Kidney (tissue), 14 donors: ENCODE results near the gene C11orf42. TPM values are rescaled to one million over a fixed set of nuclear protein-coding genes. Genes with fewer than 3 reads are reported as not detected.
A peak's percentile ranks its signal among the peaks of the same experiment; 100 is the strongest.

Experiments
- DNase-seq, 5 donors: peaks; one replicate each; pipeline ENCODE4 v3.0.0-alpha.2; 2013 to 2020
- FAIRE-seq: peaks from 2 replicates; lab custom pipeline; 2012; peaks lifted over from hg19 to GRCh38; lab: Jason Lieb, UNC
- H3K27ac ChIP-seq, 2 donors: one replicate each; pipeline ENCODE4 v1.7.0; 2013; ENCODE audit warnings: low read depth in 2 of 2, low read length in 2 of 2, inconsistent platforms in 1 of 2
- H3K27me3 ChIP-seq: one replicate; pipeline ENCODE4 v1.7.1; 2013; ENCODE audit warnings: low read length, inconsistent platforms; ENCODE audit not compliant: control insufficient read depth, insufficient read depth
- H3K36me3 ChIP-seq, 3 donors: one replicate each; pipeline versions ENCODE4 v1.7.0 to v1.7.1; 2013; ENCODE audit warnings: low read length in 3 of 3, control low read depth in 1 of 3, inconsistent platforms in 1 of 3; ENCODE audit not compliant: insufficient read depth in 3 of 3, control insufficient read depth in 2 of 3
- H3K4me1 ChIP-seq, 3 donors: one replicate each; pipeline versions ENCODE4 v1.7.0 to v1.7.1; 2013; ENCODE audit warnings: low read length in 3 of 3, inconsistent platforms in 1 of 3, low read depth in 1 of 3; ENCODE audit not compliant: control insufficient read depth in 2 of 3, insufficient read depth in 2 of 3
- H3K4me3 ChIP-seq, 3 donors: one replicate each; pipeline versions ENCODE4 v1.7.0 to v1.8.1; 2013; ENCODE audit warnings: low read length in 3 of 3, control low read depth in 1 of 3, inconsistent platforms in 1 of 3
- H3K9ac ChIP-seq, 3 donors: one replicate each; pipeline versions ENCODE4 v1.7.0 to v1.7.1; 2013; ENCODE audit warnings: low read length in 3 of 3, control low read depth in 1 of 3, inconsistent platforms in 1 of 3
- H3K9me3 ChIP-seq, 3 donors: one replicate each; pipeline versions ENCODE4 v1.7.0 to v1.7.1; 2013; ENCODE audit warnings: low read length in 3 of 3, control low read depth in 1 of 3, inconsistent platforms in 1 of 3; ENCODE audit not compliant: control insufficient read depth in 2 of 3, insufficient read depth in 1 of 3
- intact Hi-C: fragments of 100-400 bp; cut with DNase I; formaldehyde crosslinking; loops from one replicate; pipeline ENCODE4 v1.11.1; 2022
- polyA plus RNA-seq: library from polyadenylated mRNA; stranded (reverse); fragments of 350-450 nt; fragmentation: Illumina TruSeq; extraction: RNeasy Lipid Tissue Mini Kit (QIAGEN cat#74804); gene quantifications from one replicate; pipeline ENCODE4 v1.2.3, GENCODE V29; 2014; ENCODE audit warnings: low read depth, low replicate concordance; ENCODE audit not compliant: insufficient read depth
- total RNA-seq: library from RNA; stranded (reverse); fragmentation: NEBNext Ultra II Directional; extraction: Animal tissue kit (Norgen Biotek cat#: 25700); gene quantifications from one replicate; pipeline ENCODE4 v1.2.1, GENCODE V29; 2021
- TF ChIP-seq, protein P1 (sequence below): IDR thresholded peaks from 3 replicates; pipeline ENCODE4 v1.5.1; 2012; ENCODE audit warnings: mild to moderate bottlenecking, moderate library complexity, borderline replicate concordance; ENCODE audit not compliant: insufficient read depth; ENCODE audit errors: extremely low read depth
- donor health status: control.
- donor health status: control.
- donor health status: control.
- donor health status: control.
- donor health status: control.
- donor health status: DM: yes; HTN: yes; CAD: no.
- donor health status: Normal renal cell carcinoma (clear cell type).

Gene C11orf42
- total and polyA plus RNA-seq, 2 donors from 2014 or later = not detected

DNA sequence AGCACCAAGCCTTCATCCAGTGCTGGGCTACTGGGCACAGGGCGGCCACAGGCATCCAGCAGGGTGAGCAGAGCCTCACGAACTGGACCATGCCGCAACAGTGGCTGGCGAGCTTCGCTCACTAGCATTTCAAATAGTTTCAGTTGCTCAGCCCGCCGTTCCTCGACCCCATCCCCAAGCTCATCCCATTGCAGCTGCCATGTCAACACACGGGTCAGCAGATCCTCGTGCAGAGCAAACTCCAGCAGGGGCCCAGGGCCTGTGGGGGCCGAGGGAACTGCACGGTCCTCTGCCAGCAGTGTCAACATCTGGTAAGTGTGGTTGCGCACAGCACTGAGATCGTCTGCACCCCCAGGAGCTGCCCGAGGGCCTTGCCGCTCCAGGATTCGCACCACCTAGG is 18.5 kb downstream of the C11orf42 start:
- H3K27ac ChIP-seq = no peak overlapping the region
- peaks cover 0 to 13% (median 0%) of the 10 kb centered on the region in 3 donors for H3K4me1 ChIP-seq
- TF ChIP-seq, protein P1, sequence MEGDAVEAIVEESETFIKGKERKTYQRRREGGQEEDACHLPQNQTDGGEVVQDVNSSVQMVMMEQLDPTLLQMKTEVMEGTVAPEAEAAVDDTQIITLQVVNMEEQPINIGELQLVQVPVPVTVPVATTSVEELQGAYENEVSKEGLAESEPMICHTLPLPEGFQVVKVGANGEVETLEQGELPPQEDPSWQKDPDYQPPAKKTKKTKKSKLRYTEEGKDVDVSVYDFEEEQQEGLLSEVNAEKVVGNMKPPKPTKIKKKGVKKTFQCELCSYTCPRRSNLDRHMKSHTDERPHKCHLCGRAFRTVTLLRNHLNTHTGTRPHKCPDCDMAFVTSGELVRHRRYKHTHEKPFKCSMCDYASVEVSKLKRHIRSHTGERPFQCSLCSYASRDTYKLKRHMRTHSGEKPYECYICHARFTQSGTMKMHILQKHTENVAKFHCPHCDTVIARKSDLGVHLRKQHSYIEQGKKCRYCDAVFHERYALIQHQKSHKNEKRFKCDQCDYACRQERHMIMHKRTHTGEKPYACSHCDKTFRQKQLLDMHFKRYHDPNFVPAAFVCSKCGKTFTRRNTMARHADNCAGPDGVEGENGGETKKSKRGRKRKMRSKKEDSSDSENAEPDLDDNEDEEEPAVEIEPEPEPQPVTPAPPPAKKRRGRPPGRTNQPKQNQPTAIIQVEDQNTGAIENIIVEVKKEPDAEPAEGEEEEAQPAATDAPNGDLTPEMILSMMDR = no peak
- intact Hi-C loops = no loop called here
- H3K9ac ChIP-seq = no peak overlapping the region
- DNase-seq = no peak
- peaks cover 8 to 42% (median 37%) of the 10 kb centered on the region in 3 donors for H3K36me3 ChIP-seq
- no peak overlapping the region for H3K4me3 ChIP-seq
- H3K9me3 ChIP-seq = no peaks in the 10 kb centered on the region
- no peak for FAIRE-seq
- H3K27me3 ChIP-seq = no peaks in the 10 kb centered on the region

- no peak overlapping the region for H3K9ac ChIP-seq
- no peak overlapping the region for H3K4me3 ChIP-seq
- H3K36me3 ChIP-seq = peaks cover 8 to 36% (median 32%) of the 10 kb centered on the region in 3 donors
- peaks cover 0 to 13% (median 0%) of the 10 kb centered on the region in 3 donors for H3K4me1 ChIP-seq
- intact Hi-C loops = no loop called here
- no peak overlapping the region for H3K27ac ChIP-seq
- TF ChIP-seq, protein P1 = no peak
- H3K27me3 ChIP-seq = no peaks in the 10 kb centered on the region
- no peak for FAIRE-seq
- H3K9me3 ChIP-seq = no peaks in the 10 kb centered on the region
- no peak for DNase-seq
These were observed 19.1 kb downstream of the C11orf42 start for GRCh38 chr11:6224421-6224820.

- Histone ChIP-seq H3K4me3 (no peak overlapping the region), H3K9ac (no peak overlapping the region), H3K27me3 (no peaks in the 10 kb centered on the region), H3K9me3 (no peaks in the 10 kb centered on the region), H3K4me1 (peaks cover 0 to 13% (median 0%) of the 10 kb centered on the region in 3 donors), H3K36me3 (peaks cover 5 to 30% (median 28%) of the 10 kb centered on the region in 3 donors), H3K27ac (no peak overlapping the region)
- TF ChIP-seq, protein P1 = no peak
- intact Hi-C loops = no loop called here
- no peak for FAIRE-seq
- no peak for DNase-seq
These were observed 19.7 kb downstream of the C11orf42 start for GRCh38 chr11:6225024-6225423.

DNA sequence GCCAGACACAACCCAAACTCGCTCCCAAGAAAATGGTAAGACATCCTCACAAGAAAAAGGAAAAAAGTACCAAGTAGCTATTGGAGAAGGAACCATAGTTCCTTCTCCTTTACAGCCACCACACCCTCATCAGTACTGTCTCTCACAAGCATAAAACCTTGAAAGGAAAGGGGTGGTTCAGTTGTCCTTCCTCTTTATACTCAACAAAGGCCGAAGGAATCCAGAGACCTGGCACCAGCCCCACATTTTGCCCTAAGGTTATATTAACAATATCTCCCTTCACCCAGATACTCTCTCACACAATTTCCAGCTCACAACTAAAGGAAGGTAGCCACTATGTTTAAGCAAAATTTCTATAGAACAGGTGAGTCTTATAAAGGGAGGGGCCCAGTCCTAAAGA is 20.5 kb downstream of the C11orf42 start:
- no peak overlapping the region for H3K9ac ChIP-seq
- intact Hi-C loops = no loop called here
- TF ChIP-seq, protein P1 = no peak
- FAIRE-seq (no peak), DNase-seq (no peak)
- H3K36me3 ChIP-seq = peaks cover 5 to 30% (median 23%) of the 10 kb centered on the region in 3 donors
- no peaks in the 10 kb centered on the region for H3K27me3 ChIP-seq
- H3K27ac ChIP-seq = no peak overlapping the region
- H3K4me1 ChIP-seq = peaks cover 0 to 13% (median 0%) of the 10 kb centered on the region in 3 donors
- H3K9me3 ChIP-seq = no peaks in the 10 kb centered on the region
- peak overlapping the region in 1 of 3 donors; percentile 5 for H3K4me3 ChIP-seq
